Limb (tissue), 2 donors: ENCODE results near the gene PTPN13.
A peak's percentile ranks its signal among the peaks of the same experiment; 100 is the strongest.

ENCODE experiments used
- DNase-seq, 2 donors: peaks; one replicate each; pipeline ENCODE4 v3.0.0-alpha.2; 2016; ENCODE audit errors: extremely low spot score in 2 of 2

Gene PTPN13

GRCh38 chr4:86592553-86593249 is 1.4 kb upstream of the PTPN13 start:
- peak in 1 of 2 donors; percentile 12 for DNase-seq

GRCh38 chr4:86594559-86595425 is 677 bp downstream of the PTPN13 start:
- DNase-seq, result peak; percentile 58 to 69

- no peak for DNase-seq
Observed at GRCh38 chr4:86595426-86595805, 1.3 kb downstream of the PTPN13 start.

GRCh38 chr4:86596807-86597206 is 2.7 kb downstream of the PTPN13 start:
- no peak for DNase-seq

GRCh38 chr4:86600007-86600653 is 6.0 kb downstream of the PTPN13 start:
- DNase-seq, result no peak

- no peak for DNase-seq
Observed at GRCh38 chr4:86603311-86603885, 9.3 kb downstream of the PTPN13 start.

- DNase-seq, result no peak
Observed at GRCh38 chr4:86606809-86607208, 12.7 kb downstream of the PTPN13 start.

- DNase-seq, result no peak
Observed at GRCh38 chr4:86608757-86609375, 14.8 kb downstream of the PTPN13 start.

- DNase-seq, result no peak
Observed at GRCh38 chr4:86611757-86612156, 17.6 kb downstream of the PTPN13 start.

- DNase-seq, result no peak
Observed at GRCh38 chr4:86613734-86614133, 19.6 kb downstream of the PTPN13 start.

- no peak for DNase-seq
Observed at GRCh38 chr4:86614865-86615264, 20.8 kb downstream of the PTPN13 start.

- no peak for DNase-seq
Observed at GRCh38 chr4:86615501-86615900, 21.4 kb downstream of the PTPN13 start.

- no peak for DNase-seq
Observed at GRCh38 chr4:86619656-86620055, 25.5 kb downstream of the PTPN13 start.

GRCh38 chr4:86621435-86621834 is 27.3 kb downstream of the PTPN13 start:
- no peak for DNase-seq

GRCh38 chr4:86626066-86626465 is 32.0 kb downstream of the PTPN13 start:
- no peak for DNase-seq

GRCh38 chr4:86627462-86628135 is 33.5 kb downstream of the PTPN13 start:
- no peak for DNase-seq

- no peak for DNase-seq
Observed at GRCh38 chr4:86630629-86631028, 36.5 kb downstream of the PTPN13 start.

- no peak for DNase-seq
Observed at GRCh38 chr4:86631166-86631565, 37.1 kb downstream of the PTPN13 start.

- DNase-seq, result peak in 1 of 2 donors; percentile 16
Observed at GRCh38 chr4:86633854-86634253, 39.7 kb downstream of the PTPN13 start.

GRCh38 chr4:86640469-86640868 is 46.4 kb downstream of the PTPN13 start:
- no peak for DNase-seq

- DNase-seq, result no peak
Observed at GRCh38 chr4:86641516-86642090, 47.5 kb downstream of the PTPN13 start.
